ENCODE measurements around the gene CFLAR. TPM values are rescaled to one million over a fixed set of nuclear protein-coding genes. Genes with fewer than 3 reads are reported as not detected.

The CFLAR gene
- total and polyA plus RNA-seq, 5 experiments from 2014 or later = 50.7 to 142 (median 93.3) TPM

DNA sequence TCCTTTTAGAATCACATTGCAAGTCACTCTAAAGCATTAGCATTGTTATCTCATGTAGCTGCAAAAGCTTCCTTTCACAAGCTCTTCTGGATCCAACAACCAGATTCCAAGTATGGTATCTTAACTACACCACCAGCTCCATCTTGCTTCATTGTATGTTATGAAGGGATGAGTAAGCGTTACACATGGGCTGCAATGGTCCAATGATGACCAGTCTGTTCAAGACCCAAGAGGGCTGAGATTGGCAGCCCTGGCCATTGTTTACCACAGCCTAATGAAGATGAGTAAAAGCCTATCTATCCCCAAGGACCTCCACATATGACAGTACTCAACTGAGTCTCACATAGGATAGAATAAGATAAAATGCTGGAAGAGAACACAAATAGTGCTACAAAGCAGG, 6.3 kb downstream of the CFLAR start:
- peak overlapping the region; percentile 24 to 100 (median 90) for H3K27ac Mint-ChIP-seq
- peak overlapping the region; percentile 34 to 99 (median 66) for H3K4me3 Mint-ChIP-seq
- POLR2A ChIA-PET = interaction anchor here (1.3 kb wide), 1 partner anchor 110 kb away, joined by 4 read pairs; no protein-coding TSS in a partner anchor
- no peak for DNase-seq
- ATAC-seq = no peak
- H3K27me3 Mint-ChIP-seq = no peaks in the 10 kb centered on the region
- peaks cover 55 to 87% (median 79%) of the 10 kb centered on the region in 4 donors for H3K4me1 Mint-ChIP-seq
- H3K36me3 Mint-ChIP-seq = peaks cover 0 to 11% (median 3%) of the 10 kb centered on the region in 3 donors
- H3K9me3 Mint-ChIP-seq = no peaks in the 10 kb centered on the region

DNA sequence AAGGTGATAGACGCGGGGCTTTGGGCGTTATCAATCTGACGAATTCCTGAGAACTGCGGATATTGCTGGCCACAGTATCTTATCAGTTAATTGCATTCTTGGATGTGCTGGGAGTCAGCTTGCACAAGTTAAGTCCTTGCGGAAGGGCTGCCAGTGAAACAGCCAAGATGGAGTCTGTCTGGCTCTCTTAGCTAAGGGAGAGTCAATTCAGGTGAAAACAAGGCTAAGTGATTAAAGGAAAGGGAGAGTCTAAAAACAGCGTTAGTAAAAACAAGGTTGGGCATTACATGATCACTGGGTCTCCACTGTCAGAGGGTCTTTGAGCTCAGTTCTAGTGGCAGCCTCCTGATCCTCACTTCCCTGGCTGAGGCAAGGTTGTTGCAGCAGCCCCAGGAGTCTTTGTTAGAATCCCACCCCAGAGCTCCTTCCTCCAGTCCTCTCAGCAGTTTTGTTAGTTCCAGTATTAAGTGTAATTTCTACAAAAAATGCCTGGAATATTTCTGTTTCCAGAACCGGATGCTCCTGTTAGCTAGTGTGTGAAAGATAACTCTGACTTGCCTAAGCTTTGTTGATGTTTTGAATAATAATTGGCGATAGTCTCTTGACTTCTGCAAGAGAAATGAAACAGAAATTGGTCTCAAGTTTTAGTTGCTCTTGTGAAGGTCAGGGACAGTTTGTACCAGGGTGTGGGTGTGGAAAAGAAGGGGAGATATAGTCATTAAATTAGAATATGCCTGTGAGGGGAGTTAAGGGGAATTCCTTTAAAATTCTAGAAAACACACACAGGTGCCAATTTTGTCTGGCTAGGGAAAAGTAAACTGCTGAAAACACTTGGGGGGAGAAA, 10.6 kb downstream of the CFLAR start:
- no peak for ATAC-seq
- peaks cover 0 to 23% (median 1%) of the 10 kb centered on the region in 3 donors for H3K36me3 Mint-ChIP-seq
- H3K4me1 Mint-ChIP-seq = peaks cover 64 to 95% (median 90%) of the 10 kb centered on the region in 4 donors
- peak overlapping the region; percentile 76 to 96 (median 90) for H3K4me3 Mint-ChIP-seq
- H3K27me3 Mint-ChIP-seq = no peaks in the 10 kb centered on the region
- POLR2A ChIA-PET = interaction anchor here (0.6 to 1.1 kb wide), 4 partner anchors 9 to 414 kb away, joined by 3 to 4 read pairs (median 4); no protein-coding TSS in a partner anchor
- H3K9me3 Mint-ChIP-seq = no peaks in the 10 kb centered on the region
- DNase-seq = no peak
- H3K27ac Mint-ChIP-seq = peak overlapping the region; percentile 92 to 100 (median 98)

DNA sequence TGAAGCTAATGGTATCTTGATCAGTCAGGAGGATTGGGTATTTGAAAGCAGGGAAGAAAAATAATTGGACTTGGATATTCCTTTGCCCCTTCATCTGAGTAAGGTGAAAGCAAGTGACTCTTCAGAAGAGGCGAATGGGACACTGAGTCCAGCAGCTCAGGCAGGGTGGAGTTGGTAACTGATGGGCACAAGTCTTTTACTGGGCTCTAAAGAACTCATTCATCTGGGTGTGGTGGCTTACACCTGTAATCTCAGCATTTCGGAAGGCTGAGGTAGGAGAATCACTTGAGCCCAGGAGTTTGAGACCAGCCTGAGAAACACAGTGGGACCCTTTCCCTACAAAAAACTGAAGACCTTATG, 11.2 kb downstream of the CFLAR start:
- DNase-seq (no peak), ATAC-seq (no peak)
- peak overlapping the region; percentile 92 to 100 (median 98) for H3K27ac Mint-ChIP-seq
- H3K4me1 Mint-ChIP-seq = peaks cover 62 to 95% (median 89%) of the 10 kb centered on the region in 4 donors
- peaks cover 0 to 22% (median 0%) of the 10 kb centered on the region in 3 donors for H3K36me3 Mint-ChIP-seq
- no peaks in the 10 kb centered on the region for H3K9me3 Mint-ChIP-seq
- no peaks in the 10 kb centered on the region for H3K27me3 Mint-ChIP-seq
- peak overlapping the region; percentile 76 to 96 (median 90) for H3K4me3 Mint-ChIP-seq
- POLR2A ChIA-PET = interaction anchor here (0.7 to 1.5 kb wide), 3 partner anchors 8 to 238 kb away, joined by 3 to 4 read pairs (median 3); partner anchors contain the start of genes NIF3L1 and PPIL3

DNA sequence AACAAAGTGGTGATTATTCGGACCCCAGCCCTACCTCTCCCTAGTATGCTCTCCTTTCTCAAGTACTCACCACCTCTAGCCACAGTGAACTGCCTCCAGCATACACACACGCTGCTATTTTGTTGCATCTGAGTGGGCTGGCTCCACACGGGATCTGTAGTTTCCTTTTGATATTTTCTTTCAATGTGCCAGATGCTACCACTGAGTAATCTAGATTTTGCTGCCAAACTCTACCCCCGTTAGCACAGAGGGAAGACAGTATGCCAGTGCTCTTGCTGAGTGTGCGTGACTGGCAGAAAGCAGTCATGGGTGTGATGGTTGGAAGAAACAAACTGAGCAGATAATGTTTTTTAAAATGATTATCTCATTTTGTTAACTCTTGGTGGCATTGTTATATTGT, 11.6 kb downstream of the CFLAR start:
- no peaks in the 10 kb centered on the region for H3K27me3 Mint-ChIP-seq
- peak; percentile 40 to 41 for ATAC-seq
- peak overlapping the region; percentile 92 to 100 (median 98) for H3K27ac Mint-ChIP-seq
- peak overlapping the region; percentile 76 to 96 (median 90) for H3K4me3 Mint-ChIP-seq
- DNase-seq = no peak
- H3K4me1 Mint-ChIP-seq = peaks cover 60 to 94% (median 88%) of the 10 kb centered on the region in 4 donors
- POLR2A ChIA-PET = interaction anchor here (1.1 to 1.5 kb wide), 2 partner anchors 8 to 238 kb away, joined by 3 to 4 read pairs; partner anchors contain the start of genes NIF3L1 and PPIL3
- H3K9me3 Mint-ChIP-seq = no peaks in the 10 kb centered on the region
- peaks cover under 1 to 21% (median 1%) of the 10 kb centered on the region in 3 donors for H3K36me3 Mint-ChIP-seq

DNA sequence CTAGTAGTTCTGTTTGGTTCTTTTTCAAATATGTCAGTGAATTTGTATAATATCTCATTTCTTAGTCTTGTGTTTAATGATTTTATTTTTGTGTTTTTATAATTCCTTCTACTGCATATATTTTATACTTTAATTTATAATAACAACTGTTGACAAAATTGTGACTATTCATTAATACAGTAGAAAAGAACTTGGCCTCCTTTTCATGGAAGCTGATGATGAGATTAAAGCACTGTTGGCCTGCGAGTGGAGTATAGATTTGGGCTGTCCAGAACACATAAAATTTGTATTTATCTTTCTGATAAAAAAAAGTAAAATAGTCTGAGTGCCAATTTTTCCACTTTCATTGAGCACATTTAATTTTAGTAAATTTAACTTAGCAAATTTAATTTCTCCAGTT, 12.1 kb downstream of the CFLAR start:
- H3K4me1 Mint-ChIP-seq = peaks cover 63 to 94% (median 88%) of the 10 kb centered on the region in 4 donors
- peak overlapping the region in 9 of 10 donors; percentile 76 to 96 (median 90) for H3K4me3 Mint-ChIP-seq
- H3K36me3 Mint-ChIP-seq = peaks cover 6 to 23% (median 6%) of the 10 kb centered on the region in 3 donors
- POLR2A ChIA-PET = interaction anchor here (1.5 kb wide), 1 partner anchor 239 kb away, joined by 3 read pairs; the partner anchor contains the start of genes NIF3L1 and PPIL3
- ATAC-seq (no peak), DNase-seq (no peak)
- H3K27me3 Mint-ChIP-seq = no peaks in the 10 kb centered on the region
- peak overlapping the region in 8 of 10 donors; percentile 92 to 100 (median 98) for H3K27ac Mint-ChIP-seq
- H3K9me3 Mint-ChIP-seq = no peaks in the 10 kb centered on the region

DNA sequence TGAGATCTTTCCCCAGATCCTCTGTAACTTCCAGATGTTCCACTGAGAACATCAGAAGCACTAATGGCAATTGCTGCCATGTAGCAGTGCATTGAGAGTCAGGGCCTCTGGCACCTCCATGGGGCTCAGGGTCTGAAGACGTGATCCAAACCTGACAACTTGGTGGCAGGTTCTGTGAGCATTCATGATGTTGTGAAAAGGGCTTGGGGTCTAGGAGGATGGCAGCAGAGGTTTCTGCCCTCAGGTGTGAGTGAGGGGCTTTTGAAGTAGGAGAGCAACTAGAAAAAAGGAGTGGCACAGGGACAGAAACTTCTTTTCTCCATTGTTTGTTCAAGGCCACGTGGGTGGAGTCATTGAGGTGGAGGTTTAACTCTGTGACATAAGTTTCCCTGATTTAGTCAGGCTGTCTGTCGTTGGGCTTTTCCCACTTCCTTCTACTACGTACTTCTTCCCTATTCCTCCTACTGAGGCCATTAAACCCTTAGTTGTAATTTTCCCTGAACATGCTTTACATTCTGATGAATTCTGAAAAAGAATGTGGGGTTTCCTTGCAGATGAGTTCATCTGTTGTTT, 13.1 kb downstream of the CFLAR start:
- Mint-ChIP-seq H3K27me3 (no peaks in the 10 kb centered on the region), H3K27ac (peak overlapping the region; percentile 86 to 97 (median 94)), H3K4me1 (peaks cover 62 to 89% (median 84%) of the 10 kb centered on the region in 4 donors), H3K36me3 (peaks cover 6 to 30% (median 9%) of the 10 kb centered on the region in 3 donors), H3K9me3 (no peaks in the 10 kb centered on the region), H3K4me3 (peak overlapping the region; percentile 23 to 81 (median 74))
- DNase-seq (no peak), ATAC-seq (no peak)
- POLR2A ChIA-PET = interaction anchor here (0.8 to 1.3 kb wide), 4 partner anchors 8 to 265 kb away, joined by 3 to 4 read pairs (median 3); no protein-coding TSS in a partner anchor

DNA sequence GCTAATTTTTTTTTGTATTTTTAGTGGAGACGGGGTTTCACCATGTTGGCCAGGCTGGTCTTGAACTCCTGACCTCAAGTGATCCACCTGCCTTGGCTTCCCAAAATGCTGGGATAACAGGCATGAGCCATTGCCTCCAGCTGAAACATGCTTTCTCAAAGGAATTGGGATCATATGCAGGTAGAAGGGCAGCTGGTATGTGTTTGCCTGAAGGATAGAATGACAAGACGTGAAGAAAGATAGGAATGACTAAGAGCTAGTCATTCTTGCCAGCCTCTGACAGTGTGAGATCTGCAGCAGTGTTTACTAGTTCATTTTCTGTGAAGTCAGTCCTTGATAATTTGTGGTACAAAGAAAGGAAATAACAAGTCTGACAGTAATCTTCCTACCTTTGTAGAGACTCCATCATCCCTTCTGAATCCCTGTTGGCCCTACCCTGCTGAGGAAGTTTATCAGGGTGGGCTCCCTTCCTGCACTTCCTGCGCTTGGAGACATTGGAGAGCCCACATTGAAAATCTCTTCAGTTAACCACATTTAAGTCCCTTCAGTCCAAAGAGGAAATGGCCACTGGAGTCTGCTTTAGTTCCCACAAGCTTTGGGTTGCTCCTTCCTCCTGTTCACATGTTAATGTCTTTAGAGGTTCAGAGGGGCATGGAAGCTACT, 14.7 kb downstream of the CFLAR start:
- no peaks in the 10 kb centered on the region for H3K27me3 Mint-ChIP-seq
- H3K9me3 Mint-ChIP-seq = no peaks in the 10 kb centered on the region
- POLR2A ChIA-PET = interaction anchor here (1.3 kb wide), 1 partner anchor 27 kb away, joined by 4 read pairs; no protein-coding TSS in a partner anchor
- H3K27ac Mint-ChIP-seq = peak overlapping the region; percentile 61 to 97 (median 92)
- H3K36me3 Mint-ChIP-seq = peaks cover 6 to 40% (median 9%) of the 10 kb centered on the region in 3 donors
- peak overlapping the region; percentile 36 to 80 (median 60) for H3K4me3 Mint-ChIP-seq
- ATAC-seq = peak; percentile 61 to 64
- peaks cover 47 to 78% (median 70%) of the 10 kb centered on the region in 4 donors for H3K4me1 Mint-ChIP-seq
- peak in 3 of 10 donors; percentile 31 to 54 (median 34) for DNase-seq

DNA sequence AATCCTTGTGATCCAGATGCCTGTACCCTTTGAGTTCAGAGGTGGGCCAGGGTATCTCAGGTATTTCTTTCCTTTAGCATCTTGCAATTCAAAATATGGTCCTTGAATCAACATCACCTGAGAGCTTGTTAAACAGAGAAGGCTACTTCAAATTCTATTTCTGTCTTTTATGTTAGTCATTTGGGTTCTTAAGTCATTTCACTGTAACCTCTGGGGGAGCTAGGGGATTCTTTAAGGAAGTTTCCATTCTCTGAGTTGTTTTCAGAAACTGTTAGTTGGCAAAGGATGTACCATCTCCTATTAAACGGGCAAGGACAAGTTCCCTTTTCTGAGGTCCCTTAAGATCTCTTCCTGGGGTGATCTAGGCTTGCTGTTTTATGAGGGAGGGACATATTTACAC, 16.6 kb downstream of the CFLAR start:
- POLR2A ChIA-PET = interaction anchor here (0.8 kb wide), 1 partner anchor 9 kb away, joined by 3 read pairs; no protein-coding TSS in a partner anchor
- Mint-ChIP-seq H3K27ac (peak overlapping the region; percentile 31 to 97 (median 82)), H3K27me3 (no peaks in the 10 kb centered on the region), H3K4me1 (peaks cover 36 to 71% (median 56%) of the 10 kb centered on the region in 4 donors), H3K9me3 (no peaks in the 10 kb centered on the region), H3K36me3 (peaks cover 6 to 57% (median 20%) of the 10 kb centered on the region in 3 donors), H3K4me3 (peak overlapping the region in 4 of 10 donors; percentile 24 to 52 (median 29))
- DNase-seq (no peak), ATAC-seq (no peak)

DNA sequence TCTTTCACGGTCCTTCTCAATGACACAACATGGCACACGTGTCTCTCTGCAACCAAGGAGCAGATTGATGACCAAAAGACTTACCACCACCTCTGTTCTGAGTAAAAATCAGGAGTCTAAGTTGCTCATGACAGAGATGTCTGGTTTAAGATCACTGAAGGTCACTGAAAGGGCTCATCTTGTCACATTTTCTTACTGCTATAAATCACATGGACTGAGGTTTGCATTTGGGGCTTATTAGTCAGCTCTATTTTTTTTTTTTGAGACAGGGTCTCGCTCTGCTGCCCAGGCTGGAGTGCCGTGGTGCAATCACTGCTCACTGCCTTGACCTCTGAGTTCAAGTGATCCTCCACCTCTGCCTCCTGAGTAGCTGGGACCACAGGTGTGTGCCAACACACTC, 19.4 kb downstream of the CFLAR start:
- Mint-ChIP-seq H3K27me3 (no peaks in the 10 kb centered on the region), H3K4me3 (no peak overlapping the region), H3K4me1 (peaks cover 24 to 47% (median 36%) of the 10 kb centered on the region in 4 donors), H3K9me3 (no peaks in the 10 kb centered on the region), H3K27ac (peak overlapping the region in 6 of 10 donors; percentile 22 to 82 (median 58)), H3K36me3 (peaks cover 6 to 80% (median 25%) of the 10 kb centered on the region in 3 donors)
- DNase-seq (no peak), ATAC-seq (no peak)
- POLR2A ChIA-PET = interaction anchor here (0.6 to 1.5 kb wide), 3 partner anchors 8 to 55 kb away, joined by 4 to 5 read pairs (median 4); no protein-coding TSS in a partner anchor

DNA sequence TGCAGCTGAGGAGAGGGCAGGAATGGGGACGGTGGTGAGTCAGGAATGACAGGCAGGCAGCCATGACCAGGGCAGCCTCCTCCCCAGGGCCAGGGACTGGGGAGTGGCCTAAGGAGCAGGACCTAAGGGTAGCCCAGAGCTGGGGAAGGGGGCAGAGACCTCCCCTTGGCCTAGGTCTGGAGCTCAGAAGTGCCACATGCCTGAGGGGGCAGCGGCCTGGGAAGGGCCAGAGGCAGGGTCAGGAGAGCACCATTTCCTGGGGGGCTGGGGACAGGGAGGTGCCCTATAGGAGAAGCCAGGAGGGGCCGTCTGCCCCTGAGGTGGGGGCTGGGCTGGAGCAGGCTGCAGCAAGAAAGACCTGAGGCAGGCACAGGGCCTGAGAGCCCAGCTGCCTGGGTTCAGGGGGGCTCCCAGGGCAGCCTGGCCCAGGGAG, 20.9 kb downstream of the CFLAR start:
- peaks cover 12 to 85% (median 25%) of the 10 kb centered on the region in 3 donors for H3K36me3 Mint-ChIP-seq
- no peak overlapping the region for H3K4me3 Mint-ChIP-seq
- peak overlapping the region in 5 of 10 donors; percentile 25 to 82 (median 51) for H3K27ac Mint-ChIP-seq
- POLR2A ChIA-PET = interaction anchor here (1.7 kb wide), 1 partner anchor 18 kb away, joined by 5 read pairs; no protein-coding TSS in a partner anchor
- H3K27me3 Mint-ChIP-seq = no peaks in the 10 kb centered on the region
- ATAC-seq = no peak
- no peak for DNase-seq
- H3K9me3 Mint-ChIP-seq = no peaks in the 10 kb centered on the region
- peaks cover 16 to 32% (median 23%) of the 10 kb centered on the region in 4 donors for H3K4me1 Mint-ChIP-seq

DNA sequence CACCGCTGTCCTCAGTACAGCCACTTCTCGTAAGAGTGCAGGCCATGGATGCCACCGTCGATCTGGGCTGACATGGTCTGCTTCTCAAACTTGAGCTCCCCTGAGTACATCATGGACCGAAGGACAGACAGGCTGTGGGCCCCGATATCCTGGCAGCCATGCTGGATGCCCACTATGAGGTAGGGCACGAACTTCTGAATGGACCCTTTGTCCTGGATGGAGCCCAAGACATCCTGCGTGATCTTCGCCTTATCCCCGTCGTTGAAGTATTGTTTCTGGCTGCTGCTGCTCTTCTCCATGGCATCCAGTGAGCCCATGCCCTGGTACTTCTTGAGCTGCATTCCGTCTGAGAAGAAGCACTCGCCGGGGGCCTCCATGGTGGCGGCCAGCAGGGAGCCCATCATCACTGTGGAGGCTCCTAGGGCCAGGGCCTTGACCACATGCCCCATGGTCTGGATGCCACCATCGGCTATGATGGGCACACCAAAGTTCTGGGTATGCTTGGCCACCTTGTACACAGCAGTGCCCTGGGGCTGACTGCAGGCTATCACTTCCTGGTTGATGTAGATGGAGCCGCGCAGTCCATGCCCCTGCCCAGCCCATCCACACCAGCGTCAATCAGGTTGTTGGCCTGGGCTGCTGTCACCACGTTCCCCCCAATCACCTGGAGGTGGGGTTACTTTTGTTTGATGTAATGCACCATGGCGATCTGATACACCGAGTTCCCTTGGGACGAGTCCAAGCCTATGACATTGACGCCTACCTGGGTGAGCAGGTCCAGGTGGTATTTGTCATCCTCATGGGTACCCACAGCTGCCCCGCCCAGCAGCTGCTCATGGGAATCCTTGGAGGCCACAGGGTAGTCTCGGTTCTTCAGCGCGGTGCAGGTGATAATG, 21.8 kb downstream of the CFLAR start:
- POLR2A ChIA-PET = interaction anchor here (1.7 kb wide), 1 partner anchor 19 kb away, joined by 5 read pairs; no protein-coding TSS in a partner anchor
- no peaks in the 10 kb centered on the region for H3K27me3 Mint-ChIP-seq
- H3K9me3 Mint-ChIP-seq = no peaks in the 10 kb centered on the region
- H3K27ac Mint-ChIP-seq = peak overlapping the region in 4 of 10 donors; percentile 22 to 53 (median 40)
- DNase-seq (no peak), ATAC-seq (no peak)
- H3K36me3 Mint-ChIP-seq = peaks cover 9 to 87% (median 22%) of the 10 kb centered on the region in 3 donors
- no peak overlapping the region for H3K4me3 Mint-ChIP-seq
- peaks cover 7 to 24% (median 16%) of the 10 kb centered on the region in 4 donors for H3K4me1 Mint-ChIP-seq
